Measurements from ENCODE around the gene C19orf44.

DNA sequence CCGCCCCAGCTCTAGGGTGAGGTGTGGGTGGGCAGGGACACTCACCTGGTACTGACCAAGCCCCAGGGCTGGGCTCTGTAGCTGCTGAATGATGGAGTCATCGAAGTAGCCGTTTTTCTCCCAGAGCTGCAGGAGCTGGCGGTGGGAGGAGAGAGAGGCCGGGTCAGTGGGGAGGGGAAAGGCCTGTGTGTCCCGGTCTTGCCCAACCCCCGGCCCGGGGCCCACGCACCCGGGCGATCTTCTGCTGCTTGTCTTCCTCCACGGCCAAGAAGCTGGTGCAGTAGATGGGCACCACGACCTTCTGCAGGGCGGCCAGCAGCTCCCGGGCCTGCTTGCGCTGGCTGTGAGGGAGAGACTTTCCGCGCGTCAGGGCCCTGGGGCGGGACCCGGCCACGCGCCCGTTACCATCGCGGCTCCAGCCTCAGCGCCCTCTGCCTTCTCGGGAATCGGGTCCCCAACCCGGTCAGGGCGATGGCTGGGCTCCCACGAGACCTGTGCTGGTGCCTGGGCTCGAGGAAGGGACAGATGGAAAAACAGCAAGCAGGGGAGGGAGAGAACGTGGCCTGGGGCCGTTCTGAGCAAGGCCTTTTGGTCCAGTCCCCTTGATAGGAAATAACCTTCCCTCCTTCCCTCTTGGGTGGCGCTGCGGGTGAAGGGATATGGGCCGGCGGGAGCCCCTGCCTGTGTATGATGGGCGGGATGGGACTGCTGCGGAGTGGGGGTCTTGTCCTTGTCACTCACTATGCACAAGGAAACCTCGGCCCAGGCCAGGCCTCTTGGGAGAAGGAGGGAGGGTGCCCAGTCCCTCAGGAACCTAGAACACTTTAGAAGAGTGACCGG lies 34.6 kb downstream of the C19orf44 start:
- TF ChIP-seq CTCF (IDR thresholded peaks at IDR 0.05): no peak
- no peak for TF ChIP-seq POLR2A (IDR thresholded peaks at IDR 0.05)
